Measurements from ENCODE around the gene IL17A.
"Not testable (repeated sequence)": the region's sequence is repeated elsewhere in the genome, so short reads cannot be mapped to it uniquely, and the experiment has no call there.

Gene IL17A

DNA sequence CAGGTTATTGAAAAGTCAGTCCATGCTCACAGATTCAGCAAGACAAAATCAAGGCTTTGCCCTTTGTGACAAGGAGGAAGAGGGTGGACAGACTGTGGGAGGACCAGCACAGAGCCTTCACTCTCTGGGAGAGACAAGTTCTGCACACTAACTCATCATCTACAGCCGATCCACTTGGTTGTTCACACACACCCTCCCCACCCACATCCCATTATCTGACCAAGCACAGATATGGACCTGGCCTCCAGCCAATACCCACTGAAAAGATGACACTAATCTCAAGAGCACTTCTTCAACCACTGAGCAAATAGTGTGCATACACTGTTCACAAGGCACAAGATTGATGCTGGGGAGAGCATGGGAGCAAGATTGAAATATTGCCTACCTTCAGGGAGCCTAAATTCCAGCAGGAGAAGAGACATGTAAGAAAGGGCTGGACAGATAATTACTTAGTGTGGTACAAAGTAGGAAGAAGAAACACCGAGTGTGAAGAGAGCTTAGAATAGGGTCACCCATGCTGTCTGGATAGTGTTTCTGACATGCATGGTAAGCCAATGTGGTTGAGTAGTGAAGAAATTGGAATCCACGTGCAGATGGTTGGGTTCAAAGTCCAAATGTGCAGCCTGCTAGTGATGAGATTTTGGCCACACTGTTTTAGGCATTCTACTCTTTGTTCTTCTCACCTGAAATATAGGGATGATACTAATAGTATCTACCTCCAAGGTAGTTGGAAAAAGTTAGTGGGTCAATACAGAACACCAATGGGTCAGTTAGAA lies 21.7 kb upstream of the IL17A start:
- DNase-seq (ENCODE audit: low spot score) = no peak

DNA sequence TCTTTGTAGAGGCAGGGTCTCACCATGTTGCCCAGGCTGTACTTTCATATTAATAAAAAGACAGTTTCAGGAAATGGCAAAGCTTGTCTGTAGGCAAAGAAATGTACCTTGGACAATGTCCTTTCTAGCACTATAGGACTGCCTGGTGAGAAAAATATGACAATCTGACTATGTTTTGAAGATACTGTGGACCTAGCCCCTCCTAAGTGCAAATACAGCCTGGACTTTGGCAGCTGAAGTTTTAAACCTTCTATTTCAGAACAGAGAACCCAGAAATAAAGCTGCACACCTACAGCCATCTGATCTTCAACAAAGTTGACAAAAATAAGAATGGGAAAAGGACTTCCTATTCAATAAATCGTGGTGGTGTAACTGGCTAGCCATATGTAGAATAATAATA lies 18.9 kb upstream of the IL17A start:
- no peak for DNase-seq (ENCODE audit: low spot score)

DNA sequence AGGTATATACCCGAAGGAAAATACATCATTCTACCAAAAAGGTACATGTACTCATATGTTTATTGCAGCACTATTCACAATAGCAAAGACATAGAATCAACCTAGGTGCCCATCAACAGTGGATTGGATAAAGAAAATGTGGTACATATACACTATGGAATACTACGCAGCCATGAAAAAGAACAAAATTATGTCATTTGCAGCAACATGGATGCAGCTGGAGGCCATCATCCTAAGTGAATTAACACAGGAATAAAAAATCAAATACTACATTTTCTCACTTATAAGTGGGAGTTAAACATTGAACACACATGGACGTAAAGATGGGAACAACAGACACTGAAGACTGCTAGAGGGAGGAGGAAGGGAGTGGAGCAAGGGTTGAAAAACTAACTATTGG lies 17.8 kb upstream of the IL17A start:
- not testable (repeated sequence) for DNase-seq (ENCODE audit: low spot score)

DNA sequence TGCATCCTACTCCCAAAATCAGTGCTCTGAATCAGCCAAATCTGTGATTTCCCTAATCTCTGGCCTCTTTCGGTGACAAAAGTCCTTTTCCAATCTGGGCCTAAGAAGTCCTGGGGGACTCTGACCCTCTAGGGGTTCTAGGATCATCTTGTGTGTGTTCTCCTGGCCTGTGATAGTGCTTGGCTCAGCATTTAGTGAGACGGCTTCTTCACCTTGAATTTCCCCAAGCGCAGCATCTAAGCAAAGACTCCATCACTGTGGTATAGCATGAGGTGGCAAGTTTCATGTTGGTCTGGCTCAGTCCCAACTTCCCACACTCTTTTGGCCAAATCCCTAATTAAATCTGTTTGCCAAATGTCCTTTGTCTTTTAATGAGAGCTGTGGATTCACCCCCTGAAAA lies 12.1 kb upstream of the IL17A start:
- no peak for DNase-seq (ENCODE audit: low spot score)

DNA sequence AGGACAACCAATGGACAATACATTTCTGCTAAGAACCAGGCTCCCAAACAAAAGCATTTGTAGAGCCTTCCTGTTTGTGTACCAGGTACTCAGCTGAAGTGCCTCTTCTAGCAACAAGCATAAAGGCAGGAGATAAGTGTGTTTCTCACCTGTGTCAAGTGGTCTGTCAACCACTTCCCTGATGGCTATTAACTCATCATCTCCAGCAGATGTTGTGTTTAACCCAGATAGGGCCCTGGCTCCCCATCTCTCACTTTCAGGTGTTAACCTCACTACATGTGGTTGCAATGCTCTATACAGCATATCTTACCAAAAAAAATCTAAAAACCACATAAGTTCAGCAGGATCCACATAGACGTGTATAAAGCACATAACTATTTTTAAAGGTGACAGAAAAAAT lies 9.6 kb upstream of the IL17A start:
- DNase-seq (ENCODE audit: low spot score) = no peak

DNA sequence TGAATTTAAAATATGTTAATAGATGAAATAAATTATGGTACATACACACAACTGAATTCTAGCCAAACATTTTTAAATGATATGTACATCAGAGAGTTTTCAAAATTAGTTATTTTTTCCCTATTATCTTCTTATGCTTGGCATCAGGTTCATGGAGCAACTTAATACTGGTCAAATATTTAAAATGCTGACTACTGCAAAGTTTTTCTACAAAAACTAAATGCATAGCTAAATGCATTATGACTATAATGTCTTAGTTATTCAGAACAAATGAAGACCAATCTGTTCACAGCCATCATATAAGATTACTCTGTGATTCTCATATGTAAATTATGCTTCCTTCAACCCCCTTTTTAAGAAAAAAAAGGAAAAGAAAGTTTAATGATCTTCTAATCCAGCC lies 8.2 kb upstream of the IL17A start:
- DNase-seq (ENCODE audit: low spot score) = no peak

DNA sequence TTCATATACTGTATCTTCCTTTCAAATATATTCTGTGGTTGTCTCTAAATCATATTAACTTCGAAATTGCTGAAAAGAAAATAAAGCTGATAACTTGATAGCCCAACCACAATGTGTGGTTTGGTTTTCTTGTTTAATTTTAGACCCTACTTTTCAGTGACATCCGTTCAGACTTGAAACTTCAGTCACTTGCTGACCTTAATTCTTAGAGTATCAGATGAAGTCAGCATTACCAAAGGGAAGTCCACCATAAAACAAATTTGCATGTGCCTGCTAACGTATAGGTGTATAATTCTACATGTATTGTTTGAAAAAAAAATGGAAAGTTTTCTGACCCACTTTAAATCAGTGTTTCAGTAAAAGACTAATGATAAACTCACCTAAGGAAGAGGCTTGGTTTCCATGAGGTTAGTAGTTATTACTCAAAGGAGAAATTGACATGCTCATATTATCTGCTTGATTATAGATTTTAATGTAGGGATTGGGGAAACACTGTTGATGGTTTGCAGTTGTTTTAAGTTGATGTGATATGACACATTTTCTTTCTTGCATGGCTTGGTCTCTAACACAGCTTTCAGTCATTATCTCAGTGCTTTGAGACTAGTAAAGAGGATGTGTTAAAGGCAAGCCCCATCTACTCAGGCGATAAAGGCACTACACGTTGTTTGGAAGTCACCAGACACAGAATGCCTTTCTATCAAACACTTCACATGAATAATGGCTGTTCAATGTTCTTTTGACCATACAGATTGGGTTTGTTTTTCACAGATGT lies 5.2 kb upstream of the IL17A start:
- DNase-seq (ENCODE audit: low spot score) = no peak

DNA sequence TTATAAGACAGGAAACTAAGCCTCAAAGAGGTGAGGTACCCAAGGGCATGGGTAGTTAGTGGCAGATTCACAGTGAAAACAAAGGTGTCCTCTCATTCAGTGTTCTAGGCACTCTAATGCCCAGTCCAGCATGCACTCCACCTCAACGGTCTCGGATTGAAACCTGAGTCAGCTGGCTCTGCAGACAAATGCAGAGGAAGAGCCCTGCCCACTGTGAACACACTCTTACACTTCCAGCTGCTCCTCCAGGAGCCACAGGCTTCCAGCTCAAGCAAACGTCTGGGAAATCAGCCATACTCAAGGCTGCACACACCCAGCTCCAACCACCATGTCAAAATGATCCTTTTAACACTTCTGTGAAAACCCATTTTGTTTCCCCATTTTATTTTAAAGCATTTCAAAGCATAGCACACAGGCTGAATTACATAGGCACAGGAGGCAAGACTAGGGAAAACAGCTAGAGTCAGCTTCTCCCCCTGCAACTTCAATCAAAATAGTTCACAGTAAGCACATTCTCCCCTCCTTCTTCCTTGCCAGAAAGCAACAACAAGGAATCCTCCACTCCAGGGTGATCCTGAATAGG lies 3.0 kb upstream of the IL17A start:
- DNase-seq (ENCODE audit: low spot score) = no peak

DNA sequence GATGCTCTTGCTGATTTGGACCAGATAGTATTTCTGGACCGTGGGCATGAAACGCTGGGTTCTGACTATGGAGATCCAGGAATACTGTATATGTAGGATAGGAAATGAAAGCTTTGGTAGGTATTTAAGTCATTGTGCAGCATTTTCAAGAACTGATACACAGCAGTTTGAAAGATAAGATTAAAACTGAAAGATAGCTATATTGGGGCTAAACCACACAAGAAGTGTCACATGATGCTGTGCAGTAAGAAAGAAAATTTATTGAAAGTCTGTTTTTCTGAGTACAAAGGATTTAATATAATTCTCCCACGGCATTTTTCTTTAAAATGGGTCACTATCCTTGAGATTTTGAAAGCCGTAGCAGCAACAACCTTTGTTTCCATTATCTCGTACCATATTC lies 305 bp downstream of the IL17A start:
- no peak for DNase-seq (ENCODE audit: low spot score)

DNA sequence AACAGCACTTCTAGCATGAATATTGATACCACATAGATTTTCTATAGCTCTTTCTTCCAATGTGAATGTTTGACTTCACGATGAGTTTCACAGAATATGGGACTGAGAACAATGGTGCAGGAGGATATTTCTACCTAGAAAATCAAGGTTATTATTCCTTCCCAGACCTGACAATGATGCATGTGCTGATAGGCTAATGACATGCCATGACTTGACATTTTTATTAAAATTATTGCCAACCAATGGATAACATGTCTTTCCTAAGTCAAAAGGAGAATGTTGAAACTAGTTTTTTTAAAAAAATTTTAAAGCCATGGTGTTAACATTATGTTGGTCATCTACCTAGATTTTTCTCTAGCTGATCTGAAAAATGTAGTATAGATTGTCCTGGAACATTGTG lies 923 bp downstream of the IL17A start:
- DNase-seq (ENCODE audit: low spot score) = no peak

DNA sequence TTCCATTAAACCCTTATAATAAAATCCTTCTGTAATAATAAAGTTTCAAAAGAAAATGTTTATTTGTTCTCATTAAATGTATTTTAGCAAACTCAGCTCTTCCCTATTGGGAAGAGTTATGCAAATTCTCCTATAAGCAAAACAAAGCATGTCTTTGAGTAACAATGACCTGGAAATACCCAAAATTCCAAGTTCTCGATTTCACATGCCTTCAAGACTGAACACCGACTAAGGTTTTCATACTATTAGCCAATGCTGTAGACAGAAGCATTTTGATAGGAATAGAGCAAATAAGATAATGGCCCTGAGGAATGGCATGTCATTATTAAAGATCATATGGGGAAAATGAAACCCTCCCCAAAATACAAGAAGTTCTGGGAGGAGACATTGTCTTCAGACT lies 3.8 kb downstream of the IL17A start:
- no peak for DNase-seq (ENCODE audit: low spot score)

DNA sequence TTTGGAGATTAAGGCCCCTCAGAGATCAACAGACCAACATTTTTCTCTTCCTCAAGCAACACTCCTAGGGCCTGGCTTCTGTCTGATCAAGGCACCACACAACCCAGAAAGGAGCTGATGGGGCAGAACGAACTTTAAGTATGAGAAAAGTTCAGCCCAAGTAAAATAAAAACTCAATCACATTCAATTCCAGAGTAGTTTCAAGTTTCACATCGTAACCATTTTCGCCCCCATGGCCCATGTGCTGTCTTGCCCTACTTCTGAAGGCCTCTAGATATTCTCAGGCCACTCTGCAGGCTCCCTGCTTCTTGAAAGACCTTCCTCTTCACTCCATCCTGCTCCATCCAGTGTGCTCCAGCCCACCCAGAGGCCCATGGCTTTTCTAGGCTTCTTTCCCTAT lies 4.2 kb downstream of the IL17A start:
- no peak for DNase-seq (ENCODE audit: low spot score)

DNA sequence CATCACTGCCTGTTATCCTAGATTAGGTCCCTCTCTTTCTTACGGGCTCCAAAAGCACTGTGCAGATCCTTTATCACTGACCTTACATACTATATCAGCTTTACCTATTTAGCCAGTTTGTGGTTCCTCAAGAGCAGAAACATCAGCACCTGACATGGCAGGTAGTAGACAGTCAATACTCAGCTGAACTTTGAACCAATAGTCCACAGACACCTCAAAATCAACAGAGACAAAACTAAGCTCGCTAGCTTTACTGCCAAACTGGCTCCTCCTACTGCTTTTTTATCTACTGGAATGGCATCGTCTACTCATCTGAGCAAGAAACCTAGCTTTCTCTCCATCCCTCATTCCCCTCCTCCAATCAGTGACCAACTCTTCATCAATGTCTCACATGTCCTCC lies 5.6 kb downstream of the IL17A start:
- no peak for DNase-seq (ENCODE audit: low spot score)

DNA sequence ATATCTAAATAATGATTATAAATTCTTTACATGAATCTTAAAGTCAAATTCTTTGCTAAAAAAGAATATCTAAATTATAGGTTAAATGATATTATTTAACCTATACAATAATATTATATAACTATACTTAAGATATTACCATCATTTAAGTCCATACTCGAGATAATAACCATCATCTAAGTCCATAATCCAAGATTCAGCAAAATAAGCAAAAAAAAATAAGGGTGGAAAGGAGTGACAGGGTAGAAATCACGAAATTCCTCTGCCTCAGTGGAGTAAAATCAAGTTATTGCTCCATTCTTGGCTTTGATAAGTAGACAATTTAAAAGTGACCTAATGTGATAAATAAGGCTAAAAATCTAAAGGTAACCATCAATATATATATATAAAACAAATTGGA lies 9.7 kb downstream of the IL17A start:
- DNase-seq (ENCODE audit: low spot score) = no peak

DNA sequence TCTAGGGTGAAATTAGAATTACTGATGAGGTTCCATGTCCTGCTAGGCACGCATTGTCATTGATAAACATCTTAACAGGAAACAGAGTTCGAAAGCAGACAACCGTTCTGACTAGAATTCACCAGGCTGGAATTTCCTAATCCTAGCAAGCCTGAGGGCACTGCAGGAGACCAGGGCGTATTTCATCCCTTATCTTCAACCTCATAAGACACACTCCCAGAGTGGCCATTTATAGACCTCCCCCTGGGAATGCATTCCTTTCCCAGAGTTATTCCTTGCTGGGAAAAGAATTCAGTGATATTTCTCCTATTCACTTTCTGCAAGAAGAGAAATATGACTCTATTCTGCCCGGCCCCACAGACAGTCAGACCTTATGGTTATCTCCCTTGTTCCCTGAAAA lies 13.9 kb downstream of the IL17A start:
- DNase-seq (ENCODE audit: low spot score) = not testable (repeated sequence)

DNA sequence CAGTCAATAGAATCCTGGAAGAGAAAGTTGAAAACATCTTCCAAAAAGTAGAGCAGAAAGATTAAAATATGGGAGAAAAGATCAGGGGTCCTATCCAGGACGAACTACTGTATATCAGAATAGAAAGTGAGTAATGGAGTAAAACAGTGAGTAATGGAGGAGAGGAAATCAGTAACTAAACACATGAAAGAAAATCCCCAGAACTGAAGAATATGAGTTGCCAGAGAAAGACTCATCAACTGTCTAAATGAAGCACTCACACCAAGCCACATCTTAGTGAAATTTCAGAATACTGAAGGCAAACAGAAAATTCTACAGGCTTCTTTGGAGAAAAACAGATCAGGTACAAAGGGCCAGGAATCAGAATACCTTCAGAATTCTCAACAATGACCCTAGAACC lies 14.9 kb downstream of the IL17A start:
- no peak for DNase-seq (ENCODE audit: low spot score)

DNA sequence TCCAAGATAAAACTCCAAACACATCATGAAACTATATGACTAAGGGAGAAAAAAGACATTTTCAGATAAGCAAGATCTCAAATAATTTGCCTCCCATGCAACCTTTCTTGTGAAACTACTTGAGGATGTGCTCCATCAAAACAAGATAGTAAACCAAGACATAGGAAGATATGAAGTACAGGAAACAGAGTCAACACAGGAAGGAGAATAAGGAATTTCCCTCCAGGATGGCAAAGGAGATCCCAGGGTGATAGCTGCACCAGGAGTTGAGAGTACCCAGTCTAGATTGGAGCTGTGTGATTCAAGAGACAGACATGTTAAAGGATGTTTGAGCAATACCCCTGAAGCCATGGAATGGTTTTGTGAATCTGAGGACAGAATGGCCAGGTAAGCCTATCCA lies 15.3 kb downstream of the IL17A start:
- DNase-seq (ENCODE audit: low spot score) = no peak

DNA sequence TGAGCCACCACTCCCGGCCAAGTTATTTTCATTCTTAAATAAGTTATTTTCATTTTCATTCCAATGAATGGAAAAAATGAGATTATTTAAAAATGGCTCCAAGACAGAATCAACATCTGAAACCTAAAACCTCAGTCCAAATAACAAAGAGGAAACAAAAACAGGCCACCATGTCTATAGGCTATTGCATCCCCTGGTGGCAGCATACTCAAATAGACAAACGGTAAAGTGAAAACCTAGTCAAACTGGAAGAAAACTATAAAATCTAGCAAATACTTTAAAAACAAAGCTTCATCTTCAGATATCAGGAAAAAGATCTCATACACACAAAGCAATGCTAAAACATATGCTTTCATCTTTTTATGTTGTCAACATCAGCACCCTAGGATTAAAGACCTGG lies 20.9 kb downstream of the IL17A start:
- no peak for DNase-seq (ENCODE audit: low spot score)

DNA sequence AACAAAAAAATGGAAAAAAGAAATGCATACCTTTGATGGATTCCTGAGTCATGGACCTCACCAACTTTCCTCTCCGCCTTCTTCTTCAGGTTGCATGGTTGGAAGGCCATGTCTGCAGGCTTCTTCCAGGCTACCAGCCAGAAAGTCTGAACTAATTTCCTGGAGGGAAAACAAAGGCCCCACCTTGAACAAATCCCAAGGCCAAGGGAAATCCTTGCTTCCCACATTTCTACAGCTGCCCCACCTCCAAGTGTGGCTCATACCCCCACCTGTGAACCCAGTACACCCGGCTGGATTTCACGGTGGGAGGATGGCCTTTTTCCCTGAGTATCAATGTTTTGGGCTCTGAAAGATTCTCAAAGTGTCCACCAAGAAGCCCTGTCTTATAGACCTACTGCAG lies 22.4 kb downstream of the IL17A start:
- DNase-seq (ENCODE audit: low spot score) = no peak

DNA sequence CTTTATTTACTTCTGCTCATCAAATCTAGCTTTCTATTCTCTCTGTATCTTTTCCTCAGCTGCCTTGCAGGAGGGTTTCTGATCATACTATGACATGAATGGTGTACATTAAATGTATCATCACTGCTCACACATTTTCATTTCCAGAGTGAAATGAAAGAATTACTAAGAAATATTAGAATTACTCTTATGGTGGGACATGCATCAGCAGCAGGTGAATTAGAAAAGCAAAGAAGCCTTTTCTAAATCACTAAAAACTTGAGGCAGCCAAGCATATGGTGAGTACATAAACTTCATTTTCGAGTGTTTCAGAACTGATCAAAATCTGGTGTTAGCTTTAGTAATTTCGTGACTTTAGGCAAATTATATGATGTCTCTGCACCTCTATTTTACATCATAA lies 23.6 kb downstream of the IL17A start:
- DNase-seq (ENCODE audit: low spot score) = no peak

DNA sequence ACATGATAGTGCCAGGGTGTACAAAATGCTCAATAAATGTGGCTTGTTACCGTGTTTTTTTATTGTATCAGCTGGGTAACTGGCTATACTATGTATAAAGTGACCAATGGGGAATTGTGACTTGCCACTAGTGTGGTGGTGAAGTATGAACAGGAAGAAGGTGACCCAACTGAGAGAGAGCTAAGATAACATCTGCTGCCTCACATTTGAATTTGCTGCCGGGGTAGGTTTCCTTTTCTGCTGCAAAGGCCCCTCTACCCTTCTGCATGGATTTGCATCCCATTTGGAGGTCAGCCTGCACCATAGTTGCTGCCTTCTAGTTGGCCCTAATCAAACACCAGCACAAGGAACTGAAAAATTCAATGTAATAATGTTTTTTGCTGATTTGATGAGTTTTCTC lies 24.1 kb downstream of the IL17A start:
- no peak for DNase-seq (ENCODE audit: low spot score)

DNA sequence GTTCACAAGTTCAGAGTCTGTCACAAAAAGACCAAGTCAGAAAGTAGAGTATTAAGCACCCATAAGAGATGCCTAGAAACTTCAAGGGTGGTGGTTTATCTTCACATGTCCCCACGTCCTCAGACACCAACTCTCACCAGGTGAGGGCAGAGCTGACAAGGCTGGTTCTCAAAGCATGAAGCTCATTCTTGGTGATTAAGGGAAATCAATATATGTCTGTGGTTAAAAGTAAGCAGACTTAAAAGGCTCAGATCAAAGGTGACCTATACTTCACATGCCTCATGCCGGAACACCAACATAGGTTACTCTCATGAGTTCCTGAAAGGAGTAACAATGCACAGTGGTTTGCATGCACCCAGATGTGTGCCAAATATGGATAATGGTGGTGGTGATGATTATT lies 27.0 kb downstream of the IL17A start:
- no peak for DNase-seq (ENCODE audit: low spot score)

DNA sequence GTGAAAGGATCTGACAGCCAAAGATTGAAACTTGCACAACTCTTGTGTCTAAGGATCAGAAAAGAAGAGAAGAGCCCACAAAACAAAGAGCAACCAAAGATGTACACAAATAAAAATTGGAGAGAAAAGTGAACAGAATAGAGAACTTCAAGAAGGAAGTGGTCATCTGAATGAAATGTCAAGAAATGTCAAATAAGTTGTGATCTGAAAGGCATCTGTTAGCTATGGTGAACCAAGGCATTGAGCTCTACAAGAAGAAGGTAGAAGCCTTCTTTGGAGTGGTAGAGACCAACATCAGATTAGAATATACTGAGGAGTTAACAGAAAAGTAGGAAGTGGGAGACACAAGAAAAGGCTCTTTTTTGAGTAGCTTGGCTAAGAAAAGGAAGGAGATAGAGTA lies 29.6 kb downstream of the IL17A start:
- DNase-seq (ENCODE audit: low spot score) = no peak
